Ovary (tissue), 9 donors: Measurements from ENCODE around the gene ABLIM2. TPM values are rescaled to one million over a fixed set of nuclear protein-coding genes. Genes with fewer than 3 reads are reported as not detected.

Experiments used
- DNase-seq, 5 donors: peaks; one replicate each; pipeline ENCODE4 v3.0.0-alpha.2; 2019 to 2020
- H3K27ac ChIP-seq, 2 donors: fragments of 200-600 bp; one replicate each; pipeline versions ENCODE4 v1.5.1 to v1.8.0; 2019 to 2022
- H3K27me3 ChIP-seq: fragments of 200-600 bp; one replicate; pipeline ENCODE4 v1.8.0; 2022
- H3K36me3 ChIP-seq: fragments of 200-600 bp; sonication (generic); one replicate; pipeline ENCODE4 v1.5.1; 2019
- H3K4me1 ChIP-seq: one replicate; pipeline ENCODE4 v1.8.1; 2013; ENCODE audit warnings: mild to moderate bottlenecking, moderate library complexity; ENCODE audit not compliant: insufficient read depth
- H3K4me3 ChIP-seq: fragments of 200-600 bp; sonication (generic); one replicate; pipeline ENCODE4 v1.5.1; 2017
- H3K9me3 ChIP-seq, 2 donors: fragments of 200-600 bp in 1 of 2; sonication (generic) in 1 of 2; one replicate each; pipeline versions ENCODE4 v1.5.1 to v1.8.1; 2013 to 2019; ENCODE audit warnings: mild to moderate bottlenecking in 1 of 2, moderate library complexity in 1 of 2
- EP300 ChIP-seq: sonication (generic); formaldehyde crosslinking; IDR thresholded peaks from one replicate; pipeline ENCODE4 v1.6.1; 2017; ENCODE audit warnings: antibody characterized with exemption
- POLR2A ChIP-seq: fragments of 450-650 bp; IDR thresholded peaks from one replicate; pipeline ENCODE4 v1.6.1; 2017; ENCODE audit warnings: antibody characterized with exemption, mild to moderate bottlenecking, moderate library complexity
- WGBS, 3 donors: extraction: QIAGEN DNeasy Blood & Tissue Kit in 1 of 3; methylation state at CpG; one replicate each; pipeline versions ENCODE4 v1.1.5 to v1.1.7; 2013 to 2017; 5-methylcytosine and 5-hydroxymethylcytosine counted together
- intact Hi-C, 4 donors: fragments of 100-400 bp; cut with DNase I; formaldehyde crosslinking; loops; one replicate each; pipeline versions ENCODE4 v1.11.0 to v1.15.1; 2022 to 2023
- polyA plus RNA-seq, 2 donors: library from polyadenylated mRNA; stranded (reverse); fragments of 200-250 nt in 1 of 2; fragments of 350-450 nt in 1 of 2; fragmentation: Illumina TruSeq in 1 of 2; extraction: RNeasy Lipid Tissue Mini Kit (QIAGEN cat#74804) in 1 of 2; gene quantifications; one replicate each; pipeline ENCODE4 v1.2.3, GENCODE V29; 2013 to 2014
- total RNA-seq, 7 donors: library from RNA; depleted of rRNA in 2 of 7; stranded (reverse); fragments of >200 nt in 2 of 7; fragmentation: NEBNext Ultra II Directional in 3 of 7; extraction: Animal tissue kit (Norgen Biotek cat#: 25700) in 3 of 7; gene quantifications; one replicate each; pipeline versions ENCODE4 v1.1.0 to v1.2.4, GENCODE V29; 2016 to 2023
- TF ChIP-seq, protein P1 (sequence below), 3 donors: fragments of 450-650 bp in 2 of 3; fragments of 200-600 bp in 1 of 3; IDR thresholded peaks; one replicate each; pipeline versions ENCODE4 v1.5.1 to v1.8.0; 2016 to 2022; ENCODE audit warnings: antibody characterized with exemption in 3 of 3, mild to moderate bottlenecking in 1 of 3
- donor health status: DM: no; HTN: no; CAD: no; lungs with moderate emphysema.
- donor health status: DM: no; HTN: no; CAD: no.
- donor health status: Bipolar disorder and iron deficiency.
- donor health status: DM: yes; HTN: yes; CAD: no.
- donor health status: DM: no; HTN: no; CAD: no.
- donor health status: DM: yes; HTN: yes; CAD: no.

The ABLIM2 gene
- total and polyA plus RNA-seq, 9 donors: 0.81 to 7.9 (median 2.1) TPM

DNA sequence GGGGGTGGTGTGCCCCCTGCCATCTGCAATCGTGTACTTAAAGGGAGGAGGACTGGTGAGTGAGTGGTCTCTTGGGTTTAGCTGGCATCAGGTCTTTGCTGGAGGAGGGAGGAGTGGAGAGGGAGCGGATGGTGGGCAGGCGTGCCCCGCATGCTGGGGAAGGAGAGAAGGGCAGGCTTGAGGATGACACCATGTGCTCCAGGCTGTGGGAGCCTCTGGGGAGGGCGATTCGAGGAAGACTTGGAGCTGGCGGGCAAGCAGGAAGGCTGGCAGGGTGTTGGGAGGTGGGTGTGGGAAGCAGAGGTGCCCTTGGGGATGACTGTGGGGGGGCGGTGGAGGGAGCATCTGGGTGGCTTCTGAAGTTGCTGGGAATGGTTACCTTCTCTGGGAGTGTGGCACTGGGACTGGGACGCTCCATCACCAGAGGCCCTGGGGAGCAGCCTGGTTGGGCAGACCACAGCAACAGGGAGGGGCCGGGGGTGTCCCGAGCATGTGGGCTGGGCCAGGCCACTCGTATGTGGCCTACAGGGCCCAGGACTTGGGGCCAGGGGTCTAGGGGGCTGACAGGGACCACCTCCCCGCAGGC, 188.2 kb downstream of the ABLIM2 start:
- H3K36me3 ChIP-seq: no peaks in the 10 kb centered on the region
- H3K27me3 ChIP-seq: no peaks in the 10 kb centered on the region
- DNase-seq: peak in 1 of 5 donors; percentile 48
- H3K27ac ChIP-seq: peak overlapping the region; percentile 36 to 87
- H3K4me1 ChIP-seq: peaks cover 10% of the 10 kb centered on the region
- 81% methylated on average over 13 of the region's 13 CpGs for WGBS, 3 donors
- intact Hi-C loops: loop anchor here in 1 of 4 donors (5.0 kb wide), 1 partner anchor 98 kb away; no protein-coding TSS in a partner anchor
- H3K9me3 ChIP-seq: no peaks in the 10 kb centered on the region
- TF ChIP-seq, protein P1, sequence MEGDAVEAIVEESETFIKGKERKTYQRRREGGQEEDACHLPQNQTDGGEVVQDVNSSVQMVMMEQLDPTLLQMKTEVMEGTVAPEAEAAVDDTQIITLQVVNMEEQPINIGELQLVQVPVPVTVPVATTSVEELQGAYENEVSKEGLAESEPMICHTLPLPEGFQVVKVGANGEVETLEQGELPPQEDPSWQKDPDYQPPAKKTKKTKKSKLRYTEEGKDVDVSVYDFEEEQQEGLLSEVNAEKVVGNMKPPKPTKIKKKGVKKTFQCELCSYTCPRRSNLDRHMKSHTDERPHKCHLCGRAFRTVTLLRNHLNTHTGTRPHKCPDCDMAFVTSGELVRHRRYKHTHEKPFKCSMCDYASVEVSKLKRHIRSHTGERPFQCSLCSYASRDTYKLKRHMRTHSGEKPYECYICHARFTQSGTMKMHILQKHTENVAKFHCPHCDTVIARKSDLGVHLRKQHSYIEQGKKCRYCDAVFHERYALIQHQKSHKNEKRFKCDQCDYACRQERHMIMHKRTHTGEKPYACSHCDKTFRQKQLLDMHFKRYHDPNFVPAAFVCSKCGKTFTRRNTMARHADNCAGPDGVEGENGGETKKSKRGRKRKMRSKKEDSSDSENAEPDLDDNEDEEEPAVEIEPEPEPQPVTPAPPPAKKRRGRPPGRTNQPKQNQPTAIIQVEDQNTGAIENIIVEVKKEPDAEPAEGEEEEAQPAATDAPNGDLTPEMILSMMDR (IDR thresholded peaks at IDR 0.05): no peak
- H3K4me3 ChIP-seq: no peak overlapping the region

DNA sequence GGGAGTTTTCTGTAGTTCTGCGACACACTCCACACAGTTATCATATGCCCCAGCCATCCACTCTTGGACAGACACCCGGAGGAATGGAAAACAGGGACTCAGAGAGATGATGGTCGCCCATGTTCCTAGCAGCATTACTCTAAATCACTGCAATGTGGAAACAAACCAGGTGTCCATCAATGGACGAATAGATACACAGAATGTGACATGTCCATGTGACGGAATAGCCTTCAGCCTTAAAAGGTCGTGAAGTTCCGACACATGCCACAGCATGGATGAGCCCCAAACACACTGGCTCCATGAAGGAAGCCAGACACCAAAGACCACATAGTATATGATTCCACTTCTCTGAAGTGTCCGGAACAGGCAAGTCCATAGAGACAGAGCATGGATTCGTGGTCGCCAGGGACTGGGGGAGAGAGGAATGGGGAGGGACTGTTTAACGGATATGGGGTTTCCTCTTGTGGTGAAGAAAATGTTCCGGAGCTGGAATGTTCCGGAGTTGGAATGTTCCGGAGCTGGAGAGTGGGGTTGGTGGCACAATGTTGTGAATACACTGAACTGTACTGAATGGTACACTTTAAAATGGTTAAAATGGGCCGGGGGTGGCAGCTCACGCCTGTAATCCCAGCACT, 190.2 kb downstream of the ABLIM2 start:
- Histone ChIP-seq H3K27ac (no peak overlapping the region), H3K4me1 (peaks cover 10% of the 10 kb centered on the region), H3K27me3 (no peaks in the 10 kb centered on the region), H3K9me3 (no peaks in the 10 kb centered on the region), H3K36me3 (no peaks in the 10 kb centered on the region), H3K4me3 (no peak overlapping the region)
- DNase-seq: no peak
- TF ChIP-seq EP300 (no peak), POLR2A (no peak)
- TF ChIP-seq, protein P1 (IDR thresholded peaks at IDR 0.05): no peak
- 77 to 87% (median 83%) methylated on average over 16 of the region's 16 CpGs for WGBS, 3 donors
- intact Hi-C loops: no loop called here

DNA sequence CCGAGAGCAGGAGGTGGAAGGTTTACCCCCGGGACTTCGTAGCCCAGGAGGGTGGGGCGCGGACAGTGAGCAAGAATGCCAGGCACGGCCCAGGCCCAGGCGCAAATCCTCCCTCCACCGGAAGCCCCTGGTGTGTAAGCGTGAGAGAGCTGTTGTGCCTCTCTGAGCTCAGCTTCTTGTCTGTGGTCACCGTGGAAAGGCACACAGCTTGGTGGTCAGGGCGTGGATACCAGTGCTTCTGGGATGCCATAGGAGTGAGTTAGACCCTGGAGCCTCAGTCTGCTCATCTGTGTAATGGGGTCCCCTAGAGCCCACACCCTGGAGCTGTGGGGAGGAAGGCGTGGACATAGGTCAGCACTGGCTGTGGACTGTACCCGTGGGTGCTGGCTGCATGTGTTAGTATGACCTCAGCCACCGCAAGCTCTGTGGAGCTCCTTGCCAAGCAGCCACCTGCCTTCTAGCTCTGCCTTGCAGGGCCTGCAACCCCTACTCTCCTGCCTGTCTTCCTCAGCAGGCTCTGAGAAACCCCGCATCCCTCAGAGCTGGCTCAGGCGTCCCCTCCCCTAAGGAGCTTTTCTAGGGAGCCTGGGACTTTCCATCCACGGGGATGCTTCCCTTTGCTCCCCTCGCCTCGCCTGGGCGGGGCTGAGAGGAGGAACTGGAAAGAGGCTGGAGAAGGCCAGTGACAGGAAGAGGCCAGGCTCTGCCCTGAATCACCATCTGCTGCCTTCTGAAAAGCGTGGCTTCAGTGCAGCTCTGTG, 190.9 kb downstream of the ABLIM2 start:
- H3K27ac ChIP-seq: no peak overlapping the region
- no peaks in the 10 kb centered on the region for H3K36me3 ChIP-seq
- intact Hi-C loops: no loop called here
- no peaks in the 10 kb centered on the region for H3K9me3 ChIP-seq
- WGBS, 3 donors: 69 to 83% (median 76%) methylated on average over 21 of the region's 21 CpGs
- H3K27me3 ChIP-seq: no peaks in the 10 kb centered on the region
- no peak for DNase-seq
- TF ChIP-seq POLR2A (no peak), EP300 (no peak)
- TF ChIP-seq, protein P1 (IDR thresholded peaks at IDR 0.05): no peak
- no peak overlapping the region for H3K4me3 ChIP-seq
- peaks cover 10% of the 10 kb centered on the region for H3K4me1 ChIP-seq

DNA sequence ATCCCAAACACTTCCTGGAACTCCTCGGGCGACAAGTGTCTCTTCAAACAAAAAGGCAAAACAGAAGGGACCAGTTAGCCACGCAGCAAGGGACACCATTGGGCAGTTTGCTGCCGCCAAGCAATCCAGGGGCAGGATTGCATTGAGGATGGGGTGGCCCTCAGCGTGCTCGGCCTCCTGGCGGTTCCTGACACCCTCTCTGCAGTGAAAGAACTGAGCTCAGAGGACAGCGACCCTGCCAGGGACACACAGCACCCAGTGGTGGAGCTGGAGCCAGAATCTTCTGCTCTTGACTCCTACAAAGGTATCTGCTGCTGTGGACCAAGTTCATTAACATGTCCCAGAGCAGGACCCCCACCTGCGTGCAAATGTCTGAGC, 191.6 kb downstream of the ABLIM2 start:
- intact Hi-C loops: no loop called here
- WGBS, 3 donors: 83 to 88% (median 86%) methylated on average over 9 of the region's 9 CpGs
- peaks cover 10% of the 10 kb centered on the region for H3K4me1 ChIP-seq

More for the DNA sequence above, 191.6 kb downstream of the ABLIM2 start:
- no peaks in the 10 kb centered on the region for H3K9me3 ChIP-seq
- H3K27ac ChIP-seq: no peak overlapping the region
- no peaks in the 10 kb centered on the region for H3K36me3 ChIP-seq
- no peaks in the 10 kb centered on the region for H3K27me3 ChIP-seq
- H3K4me3 ChIP-seq: no peak overlapping the region
- TF ChIP-seq EP300: no peak
- TF ChIP-seq, protein P1 (IDR thresholded peaks at IDR 0.05): no peak
- no peak for TF ChIP-seq POLR2A
- no peak for DNase-seq
